ENCODE results near the gene NT5DC3. TPM values are rescaled to one million over a fixed set of nuclear protein-coding genes. Genes with fewer than 3 reads are reported as not detected.
"Not testable (repeated sequence)": the region's sequence is repeated elsewhere in the genome, so short reads cannot be mapped to it uniquely, and the experiment has no call there.

The NT5DC3 gene
- total RNA-seq, 6 donors from 2014 or later = 3.8 to 29.3 (median 7.3) TPM

- 94 to 96% methylated on average over 1 of the region's 1 CpG for whole genome bisulfite sequencing, 2 donors
- no peaks in the 10 kb centered on the region for H3K4me1 ChIP-seq
- H3K36me3 ChIP-seq = no peaks in the 10 kb centered on the region
- H3K4me3 ChIP-seq = no peak overlapping the region
- no peak for TF ChIP-seq CTCF (IDR thresholded peaks at IDR 0.05)
- TF ChIP-seq EP300 (IDR thresholded peaks at IDR 0.05) = no peak
- TF ChIP-seq POLR2AphosphoS5 (IDR thresholded peaks at IDR 0.05) = no peak
- ATAC-seq (ENCODE audit: low FRiP score in 2 of 2) = no peak
- H3K27me3 ChIP-seq = no peaks in the 10 kb centered on the region
- DNase-seq = no peak
- H3K27ac ChIP-seq = no peak overlapping the region
- no peaks in the 10 kb centered on the region for H3K9me3 ChIP-seq
Measured at GRCh38 chr12:103812789-103813188, 28.2 kb downstream of the NT5DC3 start.

- no peak for DNase-seq
- 86 to 92% methylated on average over 6 of the region's 6 CpGs for WGBS, 2 donors
- Histone ChIP-seq H3K4me3 (no peak overlapping the region), H3K27ac (no peak overlapping the region), H3K27me3 (no peaks in the 10 kb centered on the region), H3K36me3 (no peaks in the 10 kb centered on the region), H3K4me1 (no peaks in the 10 kb centered on the region), H3K9me3 (no peaks in the 10 kb centered on the region)
- no peak for TF ChIP-seq POLR2AphosphoS5 (IDR thresholded peaks at IDR 0.05)
- no peak for TF ChIP-seq EP300 (IDR thresholded peaks at IDR 0.05)
- no peak for TF ChIP-seq CTCF (IDR thresholded peaks at IDR 0.05)
- TF ChIP-seq POLR2A (IDR thresholded peaks at IDR 0.05) = no peak
- no peak for ATAC-seq (ENCODE audit: low FRiP score in 2 of 2)
Measured at GRCh38 chr12:103811791-103812190, 29.2 kb downstream of the NT5DC3 start.

- ATAC-seq (ENCODE audit: low FRiP score in 2 of 2) = no peak
- H3K27ac ChIP-seq = no peak overlapping the region
- no peaks in the 10 kb centered on the region for H3K9me3 ChIP-seq
- H3K4me3 ChIP-seq = no peak overlapping the region
- H3K27me3 ChIP-seq = no peaks in the 10 kb centered on the region
- peaks cover 4 to 10% (median 4%) of the 10 kb centered on the region in 4 donors for H3K4me1 ChIP-seq
- TF ChIP-seq POLR2AphosphoS5 (IDR thresholded peaks at IDR 0.05) = no peak
- no peak for TF ChIP-seq POLR2A (IDR thresholded peaks at IDR 0.05)
- no peak for TF ChIP-seq EP300 (IDR thresholded peaks at IDR 0.05)
- DNase-seq = no peak
- H3K36me3 ChIP-seq = no peaks in the 10 kb centered on the region
- WGBS, 2 donors = 83 to 93% methylated on average over 5 of the region's 5 CpGs
Measured at GRCh38 chr12:103810111-103810510, 30.9 kb downstream of the NT5DC3 start.

GRCh38 chr12:103809639-103810038 lies 31.4 kb downstream of the NT5DC3 start:
- not testable (repeated sequence) for ATAC-seq (ENCODE audit: low FRiP score in 2 of 2); H3K36me3 ChIP-seq; H3K4me3 ChIP-seq; H3K27ac ChIP-seq; DNase-seq; H3K27me3 ChIP-seq; H3K9me3 ChIP-seq
- 84 to 90% methylated on average over 7 of the region's 7 CpGs for WGBS, 2 donors
- peaks cover 6 to 15% (median 8%) of the 10 kb centered on the region in 4 donors for H3K4me1 ChIP-seq

- Histone ChIP-seq H3K4me1 (peaks cover 7 to 16% (median 10%) of the 10 kb centered on the region in 4 donors), H3K4me3 (no peak overlapping the region), H3K27ac (no peak overlapping the region), H3K36me3 (no peaks in the 10 kb centered on the region), H3K27me3 (no peaks in the 10 kb centered on the region), H3K9me3 (no peaks in the 10 kb centered on the region)
- no peak for DNase-seq
- no peak for TF ChIP-seq EP300 (IDR thresholded peaks at IDR 0.05)
- no peak for TF ChIP-seq CTCF (IDR thresholded peaks at IDR 0.05)
- no peak for TF ChIP-seq POLR2AphosphoS5 (IDR thresholded peaks at IDR 0.05)
- TF ChIP-seq POLR2A (IDR thresholded peaks at IDR 0.05) = no peak
- no peak for ATAC-seq (ENCODE audit: low FRiP score in 2 of 2)
- 76 to 77% methylated on average over 4 of the region's 4 CpGs for WGBS, 2 donors
Measured at GRCh38 chr12:103809154-103809553, 31.9 kb downstream of the NT5DC3 start.

GRCh38 chr12:103808239-103808880 lies 32.7 kb downstream of the NT5DC3 start:
- H3K4me3 ChIP-seq = no peak overlapping the region
- H3K4me1 ChIP-seq = peaks cover 7 to 16% (median 10%) of the 10 kb centered on the region in 4 donors
- no peak for DNase-seq
- H3K9me3 ChIP-seq = no peaks in the 10 kb centered on the region
- WGBS, 2 donors = 92 to 95% methylated on average over 6 of the region's 6 CpGs
- no peaks in the 10 kb centered on the region for H3K36me3 ChIP-seq
- no peaks in the 10 kb centered on the region for H3K27me3 ChIP-seq
- TF ChIP-seq POLR2AphosphoS5 (IDR thresholded peaks at IDR 0.05) = no peak
- no peak for TF ChIP-seq CTCF (IDR thresholded peaks at IDR 0.05)
- TF ChIP-seq EP300 (IDR thresholded peaks at IDR 0.05) = no peak
- no peak for TF ChIP-seq POLR2A (IDR thresholded peaks at IDR 0.05)
- no peak overlapping the region for H3K27ac ChIP-seq
- ATAC-seq (ENCODE audit: low FRiP score in 2 of 2) = no peak
